ENCODE data around the gene KLC1.

Gene KLC1

DNA sequence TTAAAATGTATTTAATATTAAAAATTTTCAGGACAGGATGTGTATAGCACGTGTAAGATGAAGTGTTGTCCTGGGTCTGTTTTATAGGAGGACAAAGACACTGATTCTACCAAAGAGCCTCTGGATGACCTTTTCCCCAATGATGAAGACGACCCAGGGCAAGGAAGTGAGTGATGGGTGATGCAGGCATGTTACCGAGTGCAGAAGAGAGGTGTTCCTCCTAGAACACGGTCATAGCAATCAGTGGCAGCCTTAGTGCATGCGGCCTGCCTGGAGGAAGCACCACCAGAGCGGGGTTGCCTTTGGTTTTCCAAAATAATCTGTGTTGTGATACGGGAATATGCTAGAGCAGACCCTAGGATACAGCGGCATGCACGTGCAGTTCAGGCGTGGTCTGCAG is 33.0 kb downstream of the KLC1 start:
- Histone ChIP-seq H3K9me3 (ENCODE audit: control insufficient read depth, insufficient read depth, low read length) (no peaks in the 10 kb centered on the region), H3K4me3 (ENCODE audit: low read depth, low read length) (no peak overlapping the region), H3K27ac (ENCODE audit: low read depth, low read length) (no peak overlapping the region), H3K4me1 (ENCODE audit: control insufficient read depth, insufficient read depth, low read length) (no peaks in the 10 kb centered on the region), H3K36me3 (ENCODE audit: control insufficient read depth, insufficient read depth, low read length) (peaks cover 82% of the 10 kb centered on the region), H3K9ac (ENCODE audit: low read depth, low read length) (no peak overlapping the region), H3K27me3 (ENCODE audit: control insufficient read depth, insufficient read depth, low read length) (no peaks in the 10 kb centered on the region)

DNA sequence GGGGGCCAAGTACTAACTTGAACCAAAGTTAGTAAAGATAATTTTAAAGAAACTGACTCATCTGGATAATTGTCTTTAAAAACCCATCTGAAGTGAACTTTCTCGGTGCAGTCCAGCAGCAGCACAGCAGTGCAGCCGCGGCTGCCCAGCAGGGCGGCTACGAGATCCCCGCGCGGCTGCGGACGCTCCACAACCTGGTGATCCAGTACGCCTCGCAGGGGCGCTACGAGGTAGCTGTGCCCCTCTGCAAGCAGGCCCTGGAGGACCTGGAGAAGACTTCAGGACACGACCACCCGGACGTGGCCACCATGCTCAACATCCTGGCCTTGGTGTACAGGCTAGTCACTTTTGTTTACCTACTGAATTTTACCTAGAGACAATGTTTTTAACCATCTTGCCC is 33.6 kb downstream of the KLC1 start:
- Histone ChIP-seq H3K27ac (ENCODE audit: low read depth, low read length) (no peak overlapping the region), H3K36me3 (ENCODE audit: control insufficient read depth, insufficient read depth, low read length) (peaks cover 82% of the 10 kb centered on the region), H3K4me3 (ENCODE audit: low read depth, low read length) (no peak overlapping the region), H3K27me3 (ENCODE audit: control insufficient read depth, insufficient read depth, low read length) (no peaks in the 10 kb centered on the region), H3K4me1 (ENCODE audit: control insufficient read depth, insufficient read depth, low read length) (no peaks in the 10 kb centered on the region), H3K9ac (ENCODE audit: low read depth, low read length) (no peak overlapping the region), H3K9me3 (ENCODE audit: control insufficient read depth, insufficient read depth, low read length) (no peaks in the 10 kb centered on the region)

DNA sequence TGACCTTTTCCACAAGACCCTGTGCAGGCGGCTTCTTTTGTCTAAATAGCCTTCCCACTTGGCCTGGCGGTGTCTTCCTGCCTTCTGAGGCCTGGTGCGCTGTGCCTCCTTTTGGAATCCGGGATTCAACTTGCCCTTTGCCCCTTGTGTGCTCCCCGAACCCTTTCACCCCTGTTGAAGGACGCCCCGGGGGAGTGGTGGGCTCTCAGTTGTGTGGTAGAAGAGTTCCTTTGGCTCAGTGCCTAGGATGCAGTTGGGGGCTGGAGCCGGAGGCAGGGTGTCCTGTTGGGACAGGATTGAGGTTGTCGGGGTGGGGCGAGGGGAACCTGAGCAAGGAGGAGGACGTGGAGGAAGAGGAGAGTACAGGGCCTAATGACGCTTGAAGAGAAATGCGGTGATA is 34.5 kb downstream of the KLC1 start:
- Histone ChIP-seq H3K4me3 (ENCODE audit: low read depth, low read length) (no peak overlapping the region), H3K4me1 (ENCODE audit: control insufficient read depth, insufficient read depth, low read length) (no peaks in the 10 kb centered on the region), H3K27me3 (ENCODE audit: control insufficient read depth, insufficient read depth, low read length) (no peaks in the 10 kb centered on the region), H3K9me3 (ENCODE audit: control insufficient read depth, insufficient read depth, low read length) (no peaks in the 10 kb centered on the region), H3K9ac (ENCODE audit: low read depth, low read length) (no peak overlapping the region), H3K27ac (ENCODE audit: low read depth, low read length) (no peak overlapping the region), H3K36me3 (ENCODE audit: control insufficient read depth, insufficient read depth, low read length) (peaks cover 83% of the 10 kb centered on the region)

DNA sequence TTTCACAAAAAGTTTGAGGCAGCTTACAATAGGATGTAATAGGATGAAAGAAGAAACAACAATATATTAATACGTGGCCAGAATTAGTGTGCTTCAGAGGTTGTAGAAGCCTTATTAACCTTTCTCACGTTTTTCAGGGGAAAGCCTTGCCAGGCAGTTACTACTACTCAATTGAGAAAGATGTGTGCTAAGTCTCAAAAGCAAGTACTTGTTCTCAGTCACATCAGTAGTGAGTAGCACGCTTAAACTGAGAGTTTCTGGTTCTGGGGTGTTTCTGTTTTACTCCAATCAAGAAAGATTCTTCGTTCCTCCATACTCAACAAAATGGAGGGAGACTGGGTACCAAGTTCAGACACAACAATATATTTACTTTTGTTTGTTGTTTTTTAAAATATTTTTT is 38.7 kb downstream of the KLC1 start:
- H3K9ac ChIP-seq (ENCODE audit: low read depth, low read length): no peak overlapping the region
- H3K27ac ChIP-seq (ENCODE audit: low read depth, low read length): no peak overlapping the region
- H3K36me3 ChIP-seq (ENCODE audit: control insufficient read depth, insufficient read depth, low read length): peaks cover 83% of the 10 kb centered on the region
- H3K4me1 ChIP-seq (ENCODE audit: control insufficient read depth, insufficient read depth, low read length): no peaks in the 10 kb centered on the region
- H3K9me3 ChIP-seq (ENCODE audit: control insufficient read depth, insufficient read depth, low read length): no peaks in the 10 kb centered on the region
- no peaks in the 10 kb centered on the region for H3K27me3 ChIP-seq (ENCODE audit: control insufficient read depth, insufficient read depth, low read length)
- H3K4me3 ChIP-seq (ENCODE audit: low read depth, low read length): no peak overlapping the region

DNA sequence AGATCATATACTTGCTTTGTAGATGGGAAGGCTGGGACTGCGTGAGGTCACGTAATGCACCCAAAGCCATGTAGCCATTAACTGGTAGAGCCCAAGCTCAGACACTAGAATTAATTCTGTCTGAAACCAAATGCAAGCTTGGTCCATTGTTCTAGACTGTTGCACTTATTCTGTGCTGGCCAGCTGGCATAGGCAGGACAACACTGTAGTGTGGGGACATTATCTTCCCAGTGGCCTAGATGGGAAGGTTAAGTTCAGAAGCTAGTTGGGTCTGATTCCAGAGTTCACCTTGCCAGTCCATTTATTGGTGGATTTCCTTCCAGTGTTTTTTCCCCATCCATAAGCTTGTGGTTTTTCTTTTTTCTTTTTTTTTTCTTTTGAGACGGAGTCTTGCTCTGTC is 39.1 kb downstream of the KLC1 start:
- Histone ChIP-seq H3K9ac (ENCODE audit: low read depth, low read length) (no peak overlapping the region), H3K36me3 (ENCODE audit: control insufficient read depth, insufficient read depth, low read length) (peaks cover 85% of the 10 kb centered on the region), H3K9me3 (ENCODE audit: control insufficient read depth, insufficient read depth, low read length) (no peaks in the 10 kb centered on the region), H3K27ac (ENCODE audit: low read depth, low read length) (no peak overlapping the region), H3K4me3 (ENCODE audit: low read depth, low read length) (no peak overlapping the region), H3K27me3 (ENCODE audit: control insufficient read depth, insufficient read depth, low read length) (no peaks in the 10 kb centered on the region), H3K4me1 (ENCODE audit: control insufficient read depth, insufficient read depth, low read length) (no peaks in the 10 kb centered on the region)

DNA sequence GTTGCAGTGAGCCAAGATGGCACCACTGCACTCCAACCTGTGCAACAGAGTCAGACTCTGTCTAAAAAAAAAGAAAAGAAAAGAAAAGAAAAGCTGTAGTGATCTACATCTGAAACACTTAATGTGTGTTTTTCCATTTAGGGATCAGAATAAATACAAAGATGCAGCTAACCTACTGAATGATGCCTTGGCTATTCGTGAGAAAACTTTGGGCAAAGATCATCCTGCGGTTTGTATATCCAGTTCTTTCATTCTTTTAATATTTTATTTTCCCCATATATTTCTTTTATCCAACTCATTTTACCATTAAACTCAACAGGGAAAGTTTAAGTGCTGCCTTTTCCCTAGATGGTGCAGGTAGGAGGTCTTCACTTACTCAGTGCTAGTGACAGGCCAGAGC is 40.4 kb downstream of the KLC1 start:
- Histone ChIP-seq H3K36me3 (ENCODE audit: control insufficient read depth, insufficient read depth, low read length) (peaks cover 84% of the 10 kb centered on the region), H3K27me3 (ENCODE audit: control insufficient read depth, insufficient read depth, low read length) (no peaks in the 10 kb centered on the region), H3K4me1 (ENCODE audit: control insufficient read depth, insufficient read depth, low read length) (no peaks in the 10 kb centered on the region), H3K4me3 (ENCODE audit: low read depth, low read length) (no peak overlapping the region), H3K27ac (ENCODE audit: low read depth, low read length) (no peak overlapping the region), H3K9ac (ENCODE audit: low read depth, low read length) (no peak overlapping the region), H3K9me3 (ENCODE audit: control insufficient read depth, insufficient read depth, low read length) (no peaks in the 10 kb centered on the region)

DNA sequence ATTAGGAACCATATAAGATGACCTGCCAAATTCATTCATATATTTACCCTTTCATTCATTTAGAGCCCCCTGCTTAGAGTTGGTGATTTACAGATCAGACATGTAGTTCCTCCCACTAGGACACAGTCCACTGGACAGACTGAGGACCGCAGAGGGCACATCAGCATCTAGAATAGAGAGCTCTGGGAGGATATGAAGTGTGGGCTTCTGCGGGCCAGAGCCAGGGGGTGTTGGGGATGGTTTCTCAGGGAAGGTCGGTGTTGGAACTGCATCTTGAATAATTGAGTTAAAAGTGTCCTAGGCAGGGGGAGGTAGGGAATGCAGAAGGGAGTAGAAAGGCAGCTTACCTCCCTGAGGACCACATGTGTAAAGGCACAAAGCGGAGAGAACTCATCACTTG is 42.9 kb downstream of the KLC1 start:
- H3K9me3 ChIP-seq (ENCODE audit: control insufficient read depth, insufficient read depth, low read length): no peaks in the 10 kb centered on the region
- no peak overlapping the region for H3K4me3 ChIP-seq (ENCODE audit: low read depth, low read length)
- H3K27me3 ChIP-seq (ENCODE audit: control insufficient read depth, insufficient read depth, low read length): no peaks in the 10 kb centered on the region
- H3K27ac ChIP-seq (ENCODE audit: low read depth, low read length): no peak overlapping the region
- H3K36me3 ChIP-seq (ENCODE audit: control insufficient read depth, insufficient read depth, low read length): peaks cover 89% of the 10 kb centered on the region
- H3K9ac ChIP-seq (ENCODE audit: low read depth, low read length): no peak overlapping the region
- no peaks in the 10 kb centered on the region for H3K4me1 ChIP-seq (ENCODE audit: control insufficient read depth, insufficient read depth, low read length)

DNA sequence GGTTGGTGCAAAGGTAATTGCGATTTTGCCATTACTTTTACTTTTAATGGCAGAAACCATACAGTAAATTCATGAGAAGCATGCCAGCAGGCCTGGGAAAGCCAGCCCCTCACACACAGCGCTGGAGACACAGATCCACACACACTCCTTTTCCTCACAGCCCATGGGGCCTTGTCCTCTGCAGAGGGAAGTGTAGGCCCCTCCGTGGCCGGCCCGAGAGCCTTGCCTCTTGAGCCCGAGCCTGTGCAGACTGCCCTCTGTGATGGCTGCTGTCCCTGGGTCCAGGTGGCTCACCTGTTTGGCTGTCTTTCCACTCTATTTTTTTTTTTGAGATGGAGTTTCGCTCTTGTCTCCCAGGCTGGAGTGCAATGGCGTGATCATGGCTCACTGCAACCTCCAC is 46.9 kb downstream of the KLC1 start:
- Histone ChIP-seq H3K36me3 (ENCODE audit: control insufficient read depth, insufficient read depth, low read length) (peaks cover 97% of the 10 kb centered on the region), H3K27me3 (ENCODE audit: control insufficient read depth, insufficient read depth, low read length) (no peaks in the 10 kb centered on the region)

DNA sequence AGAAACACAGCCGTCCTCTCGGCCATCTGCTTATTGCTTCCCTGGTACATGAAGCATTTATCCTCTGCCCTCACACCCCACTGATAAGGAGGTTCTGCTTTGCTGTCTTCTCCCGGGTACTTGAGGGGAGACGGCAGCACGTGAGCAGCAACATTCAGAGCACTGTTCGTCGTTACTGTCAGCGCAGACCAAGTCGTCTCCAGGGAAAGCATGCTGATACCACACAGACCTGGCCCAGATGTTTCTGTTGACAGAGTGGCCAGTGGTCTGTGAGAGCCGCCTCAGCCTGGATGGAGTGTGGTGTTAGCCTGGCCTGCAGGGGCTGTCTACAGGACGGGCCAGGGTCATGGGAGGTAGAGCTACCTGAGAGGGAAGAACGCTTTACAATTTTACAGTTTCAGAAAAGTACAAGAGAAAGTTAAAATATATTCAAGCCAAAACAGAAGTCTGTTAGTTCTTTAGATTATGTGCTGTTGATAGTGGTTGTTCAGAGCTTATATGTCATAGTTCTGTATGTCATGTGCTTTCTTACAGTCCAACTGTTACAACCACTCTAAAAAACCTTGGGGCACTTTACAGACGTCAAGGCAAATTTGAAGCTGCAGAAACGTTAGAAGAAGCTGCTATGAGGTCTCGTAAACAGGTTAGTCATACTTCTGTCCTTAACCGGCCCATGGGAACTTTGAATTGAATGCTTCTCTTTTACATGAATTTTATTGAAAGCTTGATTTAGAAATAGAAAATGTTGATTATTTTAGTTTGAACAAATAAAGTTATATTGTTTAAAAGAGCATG is 48.1 kb downstream of the KLC1 start:
- Histone ChIP-seq H3K4me3 (ENCODE audit: low read depth, low read length) (no peak overlapping the region), H3K27me3 (ENCODE audit: control insufficient read depth, insufficient read depth, low read length) (no peaks in the 10 kb centered on the region), H3K36me3 (ENCODE audit: control insufficient read depth, insufficient read depth, low read length) (peaks cover 96% of the 10 kb centered on the region), H3K9ac (ENCODE audit: low read depth, low read length) (no peak overlapping the region), H3K27ac (ENCODE audit: low read depth, low read length) (no peak overlapping the region), H3K9me3 (ENCODE audit: control insufficient read depth, insufficient read depth, low read length) (no peaks in the 10 kb centered on the region), H3K4me1 (ENCODE audit: control insufficient read depth, insufficient read depth, low read length) (no peaks in the 10 kb centered on the region)

More for the DNA sequence above, 46.9 kb downstream of the KLC1 start:
- H3K4me1 ChIP-seq (ENCODE audit: control insufficient read depth, insufficient read depth, low read length): no peaks in the 10 kb centered on the region
- H3K9ac ChIP-seq (ENCODE audit: low read depth, low read length): no peak overlapping the region
- H3K27ac ChIP-seq (ENCODE audit: low read depth, low read length): no peak overlapping the region
- no peaks in the 10 kb centered on the region for H3K9me3 ChIP-seq (ENCODE audit: control insufficient read depth, insufficient read depth, low read length)
- H3K4me3 ChIP-seq (ENCODE audit: low read depth, low read length): no peak overlapping the region

DNA sequence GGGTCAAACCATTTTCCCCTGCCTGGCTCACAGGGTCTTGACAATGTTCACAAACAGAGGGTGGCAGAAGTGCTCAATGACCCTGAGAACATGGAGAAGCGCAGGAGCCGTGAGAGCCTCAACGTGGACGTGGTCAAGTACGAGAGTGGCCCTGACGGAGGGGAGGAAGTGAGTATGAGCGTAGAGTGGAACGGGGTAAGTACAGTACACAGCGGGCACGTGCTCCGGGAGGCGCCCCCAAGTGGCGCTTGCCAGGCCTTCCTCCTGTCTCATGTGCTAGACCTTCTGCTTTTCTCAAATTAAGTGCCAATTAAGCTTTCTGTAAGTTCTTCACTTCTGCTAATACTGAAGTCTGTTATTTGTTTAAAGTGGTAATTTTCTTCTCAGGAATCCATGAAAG is 50.3 kb downstream of the KLC1 start:
- Histone ChIP-seq H3K4me3 (ENCODE audit: low read depth, low read length) (no peak overlapping the region), H3K27me3 (ENCODE audit: control insufficient read depth, insufficient read depth, low read length) (no peaks in the 10 kb centered on the region), H3K4me1 (ENCODE audit: control insufficient read depth, insufficient read depth, low read length) (no peaks in the 10 kb centered on the region), H3K36me3 (ENCODE audit: control insufficient read depth, insufficient read depth, low read length) (peaks cover 96% of the 10 kb centered on the region), H3K9me3 (ENCODE audit: control insufficient read depth, insufficient read depth, low read length) (no peaks in the 10 kb centered on the region), H3K27ac (ENCODE audit: low read depth, low read length) (no peak overlapping the region), H3K9ac (ENCODE audit: low read depth, low read length) (no peak overlapping the region)

DNA sequence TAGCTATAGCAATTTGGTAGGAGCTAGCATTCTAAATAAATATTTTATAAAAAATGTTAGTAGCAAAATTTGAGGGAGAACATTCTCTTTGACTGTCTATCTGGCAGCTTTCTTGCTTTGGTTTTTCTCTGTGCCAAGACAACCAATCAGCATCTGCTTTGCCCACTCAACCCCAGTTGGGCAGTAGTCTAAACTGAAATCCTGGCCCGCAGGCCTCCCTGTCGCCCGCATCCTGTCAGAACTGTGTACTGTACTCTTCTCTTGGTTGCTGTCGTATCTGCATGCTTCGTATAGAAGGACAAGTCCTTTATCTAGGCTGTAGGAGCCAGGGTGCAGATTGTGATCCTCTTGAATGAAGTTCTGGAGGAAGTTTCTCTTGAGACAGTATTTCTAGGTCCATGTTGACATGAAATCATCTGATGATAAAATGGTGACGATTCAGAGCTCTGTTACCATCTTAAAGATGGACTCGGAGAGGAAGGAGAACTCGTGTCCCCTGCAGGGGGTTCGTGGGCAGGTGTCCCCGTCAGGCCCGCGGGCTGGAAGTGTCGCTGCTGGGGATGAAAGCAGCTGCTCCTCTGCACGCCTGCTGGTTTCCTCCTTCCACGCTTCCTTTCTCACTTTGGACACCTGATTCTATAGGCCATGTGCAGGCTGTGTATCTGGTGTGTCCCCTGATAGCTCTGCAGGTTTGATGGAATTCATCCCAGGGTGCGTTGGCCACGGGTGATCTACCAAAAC is 51.6 kb downstream of the KLC1 start:
- H3K4me1 ChIP-seq (ENCODE audit: control insufficient read depth, insufficient read depth, low read length): no peaks in the 10 kb centered on the region
- H3K27ac ChIP-seq (ENCODE audit: low read depth, low read length): no peak overlapping the region
- H3K4me3 ChIP-seq (ENCODE audit: low read depth, low read length): no peak overlapping the region
- H3K36me3 ChIP-seq (ENCODE audit: control insufficient read depth, insufficient read depth, low read length): peaks cover 94% of the 10 kb centered on the region
- no peak overlapping the region for H3K9ac ChIP-seq (ENCODE audit: low read depth, low read length)
- H3K9me3 ChIP-seq (ENCODE audit: control insufficient read depth, insufficient read depth, low read length): no peaks in the 10 kb centered on the region
- no peaks in the 10 kb centered on the region for H3K27me3 ChIP-seq (ENCODE audit: control insufficient read depth, insufficient read depth, low read length)

All from HUES48 (cell line).